HL-60 (cell line): ENCODE results near the gene NHLRC3.

Experiments
- CTCF ChIP-seq: IDR thresholded peaks from one replicate; pipeline ENCODE4 v1.5.1; 2011; ENCODE audit warnings: low read length, control low read depth, inconsistent platforms; ENCODE audit not compliant: insufficient read depth
- GABPA ChIP-seq: IDR thresholded peaks from 2 replicates; pipeline ENCODE4 v1.6.1; 2012; ENCODE audit warnings: low read depth
- POLR2AphosphoS5 ChIP-seq: IDR thresholded peaks from 2 replicates; pipeline ENCODE4 v1.6.1; 2012; ENCODE audit warnings: low read depth
- REST ChIP-seq: IDR thresholded peaks from 2 replicates; pipeline ENCODE4 v1.6.1; 2012; ENCODE audit warnings: low read depth; ENCODE audit not compliant: insufficient replicate concordance
- SPI1 ChIP-seq: IDR thresholded peaks from 2 replicates; pipeline ENCODE4 v1.6.1; 2012; ENCODE audit warnings: low read depth, mild to moderate bottlenecking, borderline replicate concordance

GRCh38 chr13:39049274-39049673, 11.0 kb downstream of the NHLRC3 start:
- no peak for TF ChIP-seq CTCF
- no peak for TF ChIP-seq SPI1
- no peak for TF ChIP-seq REST
- no peak for TF ChIP-seq POLR2AphosphoS5
- TF ChIP-seq GABPA: no peak
